ENCODE measurements around the gene ABCC1. TPM values are rescaled to one million over a fixed set of nuclear protein-coding genes. Genes with fewer than 3 reads are reported as not detected.

The ABCC1 gene
- total RNA-seq, 1 experiment from 2014 or later, result 16.1 TPM

GRCh38 chr16:15950161-15950854 is 892 bp downstream of the ABCC1 start:
- Histone ChIP-seq H3F3A (ENCODE audit: low read length, unreplicated experiment) (no peaks in the 10 kb centered on the region), H4K20me1 (ENCODE audit: low read length) (0 out of 2 replicates have a peak, but pooled peaks cover 4% of the 10 kb centered on the region), H3K9me2 (replicated peaks; ENCODE audit: low read length) (no peaks in the 10 kb centered on the region), H2AFZ (ENCODE audit: low read length) (peak overlapping the region; percentile 57; the same call in 1 of the 2 replicates), H3K36me3 (ENCODE audit: low read depth, low read length) (no peaks in the 10 kb centered on the region), H3K9ac (ENCODE audit: low read length) (peak overlapping the region; percentile 85), H3K27ac (ENCODE audit: low read length) (peak overlapping the region; percentile 24), H3K4me2 (ENCODE audit: low read length) (peak overlapping the region; percentile 91), H3K4me3 (ENCODE audit: low read length) (peak overlapping the region; percentile 88), H3K9me3 (ENCODE audit: low read length) (no peaks in the 10 kb centered on the region), H3K79me2 (ENCODE audit: low read length) (peaks cover 57% of the 10 kb centered on the region), H3K27me3 (ENCODE audit: low read length) (no peaks in the 10 kb centered on the region), H3K4me1 (ENCODE audit: insufficient read depth, low read length) (peaks cover 22% of the 10 kb centered on the region)
- ChIA-PET POLR2A (ENCODE audit: unreplicated experiment) (interaction anchor here (1.0 kb wide), 1 partner anchor 30 kb away, joined by 5 read pairs; no protein-coding TSS in a partner anchor), CTCF (no interaction called here)
- DNase-seq (peak; percentile 31), ATAC-seq (no peak)
- no peak for TF ChIP-seq EZH2phosphoT487 (IDR thresholded peaks at IDR 0.05; ENCODE audit: borderline replicate concordance, low read length)
- no peak for TF ChIP-seq EZH2 (IDR thresholded peaks at IDR 0.05; ENCODE audit: low read length, unreplicated experiment)
- TF ChIP-seq, protein P1, sequence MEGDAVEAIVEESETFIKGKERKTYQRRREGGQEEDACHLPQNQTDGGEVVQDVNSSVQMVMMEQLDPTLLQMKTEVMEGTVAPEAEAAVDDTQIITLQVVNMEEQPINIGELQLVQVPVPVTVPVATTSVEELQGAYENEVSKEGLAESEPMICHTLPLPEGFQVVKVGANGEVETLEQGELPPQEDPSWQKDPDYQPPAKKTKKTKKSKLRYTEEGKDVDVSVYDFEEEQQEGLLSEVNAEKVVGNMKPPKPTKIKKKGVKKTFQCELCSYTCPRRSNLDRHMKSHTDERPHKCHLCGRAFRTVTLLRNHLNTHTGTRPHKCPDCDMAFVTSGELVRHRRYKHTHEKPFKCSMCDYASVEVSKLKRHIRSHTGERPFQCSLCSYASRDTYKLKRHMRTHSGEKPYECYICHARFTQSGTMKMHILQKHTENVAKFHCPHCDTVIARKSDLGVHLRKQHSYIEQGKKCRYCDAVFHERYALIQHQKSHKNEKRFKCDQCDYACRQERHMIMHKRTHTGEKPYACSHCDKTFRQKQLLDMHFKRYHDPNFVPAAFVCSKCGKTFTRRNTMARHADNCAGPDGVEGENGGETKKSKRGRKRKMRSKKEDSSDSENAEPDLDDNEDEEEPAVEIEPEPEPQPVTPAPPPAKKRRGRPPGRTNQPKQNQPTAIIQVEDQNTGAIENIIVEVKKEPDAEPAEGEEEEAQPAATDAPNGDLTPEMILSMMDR (conservative IDR thresholded peaks at IDR 0.05; ENCODE audit: low read depth, low read length), result no peak
- intact Hi-C loops (cut with micrococcal nuclease), result no loop called here
- BruUV-seq (replicated peaks), result TSS peak; percentile 48

DNA sequence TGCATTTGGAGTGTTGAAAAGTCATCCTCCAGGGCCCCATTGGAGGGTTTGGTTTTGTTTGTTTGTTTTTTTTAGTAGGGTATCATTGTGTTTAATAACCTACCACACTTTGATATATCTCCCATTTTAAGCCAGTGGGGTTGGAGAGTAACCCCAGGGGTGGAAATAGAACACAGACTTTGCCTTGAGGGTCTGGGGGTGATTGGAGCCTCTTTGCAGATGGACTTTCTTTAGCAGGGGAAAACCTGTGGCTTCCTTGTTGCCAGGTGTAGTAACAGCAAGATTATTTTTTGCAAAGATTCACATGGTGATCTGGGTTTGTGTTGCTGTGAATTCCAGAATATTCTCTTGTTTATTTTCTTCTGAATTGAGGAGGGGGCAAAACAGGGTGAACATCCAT is 1.5 kb downstream of the ABCC1 start:
- Histone ChIP-seq H3K9ac (ENCODE audit: low read length) (peak overlapping the region; percentile 85), H3K9me3 (ENCODE audit: low read length) (no peaks in the 10 kb centered on the region), H3K9me2 (replicated peaks; ENCODE audit: low read length) (no peaks in the 10 kb centered on the region), H3K27ac (ENCODE audit: low read length) (peak overlapping the region; percentile 24; the same call in 1 of the 2 replicates), H3K4me2 (ENCODE audit: low read length) (peak overlapping the region; percentile 91), H3K4me3 (ENCODE audit: low read length) (peak overlapping the region; percentile 88), H4K20me1 (ENCODE audit: low read length) (0 out of 2 replicates have a peak, but pooled peaks cover 4% of the 10 kb centered on the region), H3K79me2 (ENCODE audit: low read length) (peaks cover 62% of the 10 kb centered on the region), H2AFZ (ENCODE audit: low read length) (peak overlapping the region; percentile 57; the same call in 1 of the 2 replicates), H3F3A (ENCODE audit: low read length, unreplicated experiment) (no peaks in the 10 kb centered on the region), H3K4me1 (ENCODE audit: insufficient read depth, low read length) (peaks cover 17% of the 10 kb centered on the region), H3K27me3 (ENCODE audit: low read length) (no peaks in the 10 kb centered on the region), H3K36me3 (ENCODE audit: low read depth, low read length) (no peaks in the 10 kb centered on the region)
- POLR2A ChIA-PET (ENCODE audit: unreplicated experiment), result interaction anchor here (1.0 kb wide), 1 partner anchor 31 kb away, joined by 5 read pairs; no protein-coding TSS in a partner anchor
- intact Hi-C loops (cut with micrococcal nuclease), result no loop called here
- DNase-seq (no peak), ATAC-seq (no peak)
- CTCF ChIA-PET, result no interaction called here
- no TSS peak for BruUV-seq (replicated peaks)
- TF ChIP-seq EZH2phosphoT487 (IDR thresholded peaks at IDR 0.05; ENCODE audit: borderline replicate concordance, low read length) (no peak), EZH2 (IDR thresholded peaks at IDR 0.05; ENCODE audit: low read length, unreplicated experiment) (no peak)
- TF ChIP-seq, protein P1 (conservative IDR thresholded peaks at IDR 0.05; ENCODE audit: low read depth, low read length), result no peak

DNA sequence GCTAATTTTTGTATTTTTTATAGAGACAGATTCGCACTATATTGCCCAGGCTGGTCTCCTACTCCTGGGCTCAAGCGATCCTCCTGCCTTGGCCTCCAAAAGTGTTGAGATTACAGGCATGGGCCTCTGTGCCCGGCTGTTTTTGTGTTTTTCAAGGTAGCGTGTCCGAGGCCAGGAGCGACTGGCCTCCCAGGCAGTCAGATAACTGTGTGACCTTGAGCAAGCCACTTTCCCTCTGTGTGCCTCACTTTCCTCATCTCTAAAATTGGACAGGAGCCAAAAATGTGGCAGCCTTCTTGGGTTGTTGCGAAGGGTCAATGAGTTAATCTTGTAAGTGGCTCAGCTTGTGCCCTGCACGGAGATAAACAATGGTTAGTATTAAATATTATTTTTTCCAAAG is 2.4 kb downstream of the ABCC1 start:
- H3K36me3 ChIP-seq (ENCODE audit: low read depth, low read length), result no peaks in the 10 kb centered on the region
- DNase-seq (no peak), ATAC-seq (no peak)
- 0 out of 2 replicates have a peak, but pooled peaks cover 4% of the 10 kb centered on the region for H4K20me1 ChIP-seq (ENCODE audit: low read length)
- H3K9me3 ChIP-seq (ENCODE audit: low read length), result no peaks in the 10 kb centered on the region
- H3F3A ChIP-seq (ENCODE audit: low read length, unreplicated experiment), result no peaks in the 10 kb centered on the region
- TF ChIP-seq, protein P1 (conservative IDR thresholded peaks at IDR 0.05; ENCODE audit: low read depth, low read length), result no peak
- TF ChIP-seq EZH2phosphoT487 (IDR thresholded peaks at IDR 0.05; ENCODE audit: borderline replicate concordance, low read length) (no peak), EZH2 (IDR thresholded peaks at IDR 0.05; ENCODE audit: low read length, unreplicated experiment) (no peak)
- H3K79me2 ChIP-seq (ENCODE audit: low read length), result peaks cover 72% of the 10 kb centered on the region
- intact Hi-C loops (cut with micrococcal nuclease), result no loop called here
- H3K9ac ChIP-seq (ENCODE audit: low read length), result no peak overlapping the region
- no peaks in the 10 kb centered on the region for H3K27me3 ChIP-seq (ENCODE audit: low read length)
- H3K4me1 ChIP-seq (ENCODE audit: insufficient read depth, low read length), result peaks cover 9% of the 10 kb centered on the region
- POLR2A ChIA-PET (ENCODE audit: unreplicated experiment), result interaction anchor here (0.6 kb wide), 1 partner anchor 23 kb away, joined by 3 read pairs; no protein-coding TSS in a partner anchor
- CTCF ChIA-PET, result no interaction called here
- no peak overlapping the region for H2AFZ ChIP-seq (ENCODE audit: low read length)
- no peaks in the 10 kb centered on the region for H3K9me2 ChIP-seq (replicated peaks; ENCODE audit: low read length)
- no TSS peak for BruUV-seq (replicated peaks)
- H3K27ac ChIP-seq (ENCODE audit: low read length), result no peak overlapping the region
- H3K4me2 ChIP-seq (ENCODE audit: low read length), result peak overlapping the region; percentile 91; the same call in 1 of the 2 replicates
- H3K4me3 ChIP-seq (ENCODE audit: low read length), result 0 out of 2 replicates have a peak overlapping the region, but pooled peaks have one; percentile 14

Data from PC-3 (cell line).